Measurements from ENCODE around the gene ANKRD53.

Gene ANKRD53

GRCh38 chr2:70943205-70943871, 35.1 kb upstream of the ANKRD53 start:
- peak in 1 of 3 experiments; percentile 49 for DNase-seq

GRCh38 chr2:70944111-70944690, 34.2 kb upstream of the ANKRD53 start:
- no peak for DNase-seq

- DNase-seq, result peak; percentile 45 to 91 (median 76)
These were observed 31.5 kb upstream of the ANKRD53 start for GRCh38 chr2:70946832-70947442.

GRCh38 chr2:70947556-70948184, 30.8 kb upstream of the ANKRD53 start:
- DNase-seq, result no peak

DNA sequence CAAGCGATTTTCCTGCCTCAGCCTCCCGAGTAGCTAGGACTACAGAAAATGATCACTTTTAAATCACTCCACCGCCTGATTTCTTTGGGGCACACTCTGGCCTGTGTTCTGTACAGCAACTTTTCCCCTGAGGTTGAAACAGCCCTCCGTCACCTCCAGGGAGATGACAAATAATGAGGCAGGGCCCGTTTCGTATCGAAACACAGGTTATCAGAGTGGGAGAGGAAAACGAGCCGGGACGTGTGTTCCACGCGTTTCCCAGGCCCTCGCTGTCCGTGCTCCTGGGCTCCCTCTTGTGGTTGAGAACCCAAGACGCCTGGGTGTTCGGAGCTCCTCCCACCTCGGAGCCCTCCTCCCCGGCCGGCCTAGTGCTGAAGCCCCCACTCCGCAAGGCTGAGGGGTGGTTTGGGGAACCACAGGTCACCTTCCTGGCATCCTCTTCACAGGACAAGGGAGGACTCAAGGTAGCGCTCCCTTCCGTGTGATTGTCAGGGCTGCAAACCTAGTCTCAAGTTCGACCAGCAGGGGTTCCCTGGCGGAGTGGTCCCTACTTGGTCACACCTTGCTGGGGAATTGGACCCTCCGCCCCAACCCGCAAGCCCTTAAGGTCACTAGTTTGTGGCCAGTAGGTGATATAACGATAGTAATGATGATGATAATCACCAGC, 30.0 kb upstream of the ANKRD53 start:
- DNase-seq, result peak; percentile 38 to 86 (median 71)

GRCh38 chr2:70949086-70949485, 29.3 kb upstream of the ANKRD53 start:
- DNase-seq, result no peak

GRCh38 chr2:70954886-70955285, 23.5 kb upstream of the ANKRD53 start:
- DNase-seq, result no peak

- no peak for DNase-seq
These were observed 22.3 kb upstream of the ANKRD53 start for GRCh38 chr2:70956141-70956540.

DNA sequence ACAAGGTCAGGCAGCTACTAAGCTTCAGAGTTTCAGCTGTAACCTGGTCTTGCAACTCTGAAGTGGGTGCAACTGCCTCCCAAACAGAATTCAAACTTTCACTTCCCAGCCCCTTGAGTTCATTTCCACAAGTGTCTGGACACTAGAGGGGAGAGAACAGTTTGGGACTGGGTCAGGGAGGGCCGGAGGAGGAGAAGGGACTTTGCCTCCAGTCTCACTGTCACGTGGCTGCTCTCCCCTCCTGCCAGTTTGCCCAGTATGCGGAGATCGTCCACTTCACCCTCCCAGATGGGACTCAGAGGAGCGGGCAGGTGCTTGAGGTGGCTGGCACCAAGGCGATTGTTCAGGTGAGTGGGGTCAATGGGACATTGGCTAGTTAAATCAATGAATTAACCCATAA, 20.6 kb upstream of the ANKRD53 start:
- no peak for DNase-seq

DNA sequence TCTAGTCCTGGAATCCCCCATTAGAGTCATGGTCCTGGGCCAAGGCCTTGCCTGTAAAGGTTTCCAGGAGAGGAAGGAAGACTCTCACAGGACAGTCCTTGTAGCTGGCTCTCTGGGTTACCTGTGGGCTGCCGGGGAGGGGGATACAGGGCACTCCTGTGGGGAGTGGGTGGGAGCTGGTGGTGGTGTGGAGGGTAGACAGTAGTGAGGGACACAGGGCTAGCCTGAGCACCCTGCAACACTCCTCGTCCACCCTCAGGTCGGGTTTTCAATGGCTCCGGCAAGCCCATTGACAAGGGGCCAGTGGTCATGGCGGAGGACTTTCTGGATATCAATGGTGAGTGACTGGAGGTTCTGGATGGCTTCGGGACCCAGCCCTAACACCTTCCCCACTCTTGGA, 19.7 kb upstream of the ANKRD53 start:
- DNase-seq, result no peak

DNA sequence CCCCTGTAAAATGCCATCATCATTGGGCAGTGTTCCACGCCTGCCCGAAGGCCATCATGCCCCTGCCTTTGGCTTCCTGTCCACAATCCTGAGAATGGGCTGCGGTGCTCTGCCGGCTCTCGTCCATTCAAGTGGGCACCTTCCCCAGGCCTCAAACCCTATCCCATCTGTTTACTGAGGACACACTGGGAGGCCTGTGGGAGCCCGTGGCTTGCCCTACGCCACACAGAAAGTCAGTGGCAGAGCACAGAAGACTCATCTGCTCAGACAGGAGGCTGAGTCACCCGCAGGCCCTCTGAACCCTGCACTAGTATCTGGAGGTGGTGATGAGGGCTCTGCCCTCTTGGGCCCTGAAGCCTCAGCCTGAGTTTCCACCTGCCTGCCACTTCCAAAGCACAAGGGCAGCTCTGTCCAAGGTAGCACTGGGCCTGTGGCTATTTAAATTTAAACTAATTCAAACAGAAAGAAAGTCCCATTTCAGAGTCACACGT, 19.1 kb upstream of the ANKRD53 start:
- no peak for DNase-seq

DNA sequence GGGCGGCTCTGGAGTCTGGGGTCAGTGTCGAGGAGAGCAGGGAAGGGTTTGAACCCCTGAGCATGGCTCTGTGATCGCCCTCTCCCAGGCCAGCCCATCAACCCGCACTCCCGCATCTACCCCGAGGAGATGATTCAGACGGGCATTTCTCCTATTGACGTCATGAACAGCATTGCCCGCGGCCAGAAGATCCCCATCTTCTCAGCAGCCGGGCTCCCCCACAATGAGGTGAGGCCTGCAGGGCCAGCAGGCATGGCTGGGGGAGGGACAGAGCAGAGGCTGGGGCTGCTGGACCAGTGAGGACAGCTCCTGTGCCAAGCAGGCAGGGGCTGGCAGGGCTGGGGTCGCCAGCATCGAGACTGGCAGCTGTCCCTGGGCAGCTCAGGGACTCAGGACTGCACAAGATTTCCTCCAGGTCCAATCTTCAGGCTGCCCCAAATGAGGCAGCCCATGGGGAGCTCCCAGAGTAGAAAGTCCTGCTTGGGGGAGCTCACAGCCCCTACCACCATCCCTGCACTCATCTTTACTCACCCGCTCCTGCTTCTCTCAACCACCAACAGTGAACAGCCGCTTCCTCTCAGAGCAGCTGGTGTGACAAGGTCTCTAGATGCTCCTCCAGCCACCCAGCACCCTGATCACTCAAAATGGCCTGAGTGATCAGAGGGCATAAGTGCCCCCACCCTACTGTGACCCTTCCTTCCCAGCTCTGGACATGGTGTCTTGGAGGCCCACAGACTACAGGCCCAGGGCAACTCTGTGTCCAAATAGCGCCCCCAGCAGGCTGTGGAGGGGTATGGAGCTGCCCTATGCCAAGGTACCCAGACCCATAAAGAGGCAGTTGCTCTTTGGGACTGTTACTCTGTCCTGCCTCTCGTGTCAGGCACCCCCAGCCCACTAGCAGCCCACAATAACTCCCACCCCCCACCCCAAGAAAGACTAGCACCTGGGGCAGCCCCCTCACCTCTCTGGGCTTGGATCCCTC, 18.3 kb upstream of the ANKRD53 start:
- no peak for DNase-seq

DNA sequence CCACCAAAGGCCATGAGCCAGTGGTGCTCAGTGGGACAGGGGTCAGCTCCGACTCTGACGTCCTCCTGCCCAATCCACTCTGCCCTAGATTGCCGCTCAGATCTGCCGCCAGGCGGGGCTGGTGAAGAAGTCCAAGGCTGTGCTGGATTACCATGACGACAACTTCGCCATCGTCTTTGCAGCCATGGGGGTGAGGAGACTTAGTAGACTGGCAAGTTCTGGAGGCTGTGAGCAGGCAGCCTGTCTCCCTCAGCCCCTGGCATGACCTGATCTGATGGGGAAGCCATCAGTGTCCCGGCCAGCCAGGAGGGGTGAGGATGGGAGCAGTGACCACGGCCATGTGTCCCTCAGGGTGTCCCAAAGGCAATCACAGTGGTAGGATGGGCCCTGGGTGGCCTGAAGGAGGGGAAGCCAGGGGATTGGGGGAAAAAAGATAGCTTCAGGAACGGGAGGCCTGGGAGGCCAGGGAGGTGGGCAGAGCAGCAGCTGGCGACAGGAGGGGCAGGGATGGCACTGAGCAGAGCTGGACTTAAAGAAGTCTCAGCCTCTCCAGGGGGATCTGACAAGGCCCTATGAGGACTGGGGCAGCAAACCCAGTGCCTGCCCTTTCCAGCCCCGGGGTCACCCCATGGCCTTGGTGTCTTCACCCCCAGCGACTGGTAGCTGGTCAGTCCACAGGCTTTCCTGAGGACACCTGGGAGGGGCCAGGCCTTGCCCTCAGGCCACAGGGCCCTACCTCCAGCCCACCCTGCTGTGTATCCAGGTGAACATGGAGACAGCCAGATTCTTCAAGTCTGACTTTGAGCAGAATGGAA, 17.4 kb upstream of the ANKRD53 start:
- no peak for DNase-seq

GRCh38 chr2:70961648-70961994, 16.8 kb upstream of the ANKRD53 start:
- no peak for DNase-seq

DNA sequence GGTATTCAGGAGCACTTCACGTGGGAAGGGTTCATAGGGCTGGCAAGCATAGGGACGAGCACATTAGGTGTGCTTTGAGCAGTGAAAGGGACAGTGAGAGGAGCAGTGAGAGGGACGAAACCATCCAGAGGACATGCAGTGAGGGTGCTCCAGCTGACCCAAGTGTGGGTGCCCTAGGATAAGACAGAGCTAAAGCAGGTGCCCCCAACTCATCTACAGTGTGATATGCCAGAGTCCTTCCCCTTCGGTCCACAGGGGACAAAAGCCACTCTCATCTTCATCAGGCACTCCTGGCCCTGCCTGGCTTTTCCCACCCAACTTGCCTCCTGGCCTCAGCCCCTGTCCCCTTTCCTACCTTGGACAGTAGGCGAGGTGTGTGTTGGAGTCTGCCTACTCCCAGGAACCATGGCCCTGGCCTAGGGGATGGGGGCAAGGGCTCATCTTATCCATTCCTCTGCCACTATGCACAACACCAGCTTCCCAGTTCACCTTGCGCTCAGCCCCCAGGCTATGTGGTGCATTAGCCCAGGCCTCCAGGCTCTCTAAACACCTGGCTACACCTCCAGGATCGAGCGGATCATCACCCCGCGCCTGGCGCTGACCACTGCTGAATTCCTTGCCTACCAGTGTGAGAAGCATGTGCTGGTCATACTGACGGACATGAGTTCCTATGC, 16.1 kb upstream of the ANKRD53 start:
- DNase-seq, result no peak

GRCh38 chr2:70962885-70963878, 15.2 kb upstream of the ANKRD53 start:
- DNase-seq, result no peak

- no peak for DNase-seq
These were observed 14.3 kb upstream of the ANKRD53 start for GRCh38 chr2:70964133-70964532.

DNA sequence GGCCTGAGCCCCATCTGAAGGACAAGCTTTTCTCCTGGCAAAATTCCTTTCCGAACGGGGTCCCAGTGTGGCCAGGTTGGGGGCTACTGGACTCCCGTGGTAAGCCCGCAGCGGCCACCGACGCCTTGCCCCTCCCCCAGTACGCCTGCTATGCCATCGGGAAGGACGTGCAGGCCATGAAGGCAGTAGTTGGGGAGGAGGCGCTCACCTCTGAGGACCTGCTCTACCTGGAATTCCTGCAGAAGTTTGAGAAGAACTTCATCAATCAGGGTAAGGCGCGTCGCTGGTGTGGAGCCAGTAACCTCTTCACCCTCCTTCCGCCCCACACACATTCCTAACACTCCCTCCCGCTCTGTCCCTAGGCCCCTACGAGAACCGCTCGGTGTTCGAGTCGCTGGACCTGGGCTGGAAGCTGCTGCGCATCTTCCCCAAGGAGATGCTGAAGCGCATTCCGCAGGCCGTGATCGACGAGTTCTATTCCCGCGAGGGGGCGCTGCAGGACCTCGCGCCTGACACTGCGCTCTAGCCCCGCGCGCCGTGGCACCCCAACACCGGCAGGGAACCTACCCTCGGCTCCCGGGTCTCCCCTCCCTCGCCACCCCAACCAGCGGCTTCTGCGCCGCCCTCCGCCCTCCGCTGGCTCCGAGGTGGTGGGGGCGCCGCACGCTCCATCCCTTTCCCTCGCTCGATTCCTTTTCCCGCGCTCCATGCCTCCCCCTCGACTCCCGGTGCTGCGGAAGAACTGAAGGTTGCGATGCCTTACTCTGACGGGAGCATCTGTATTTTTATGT, 13.6 kb upstream of the ANKRD53 start:
- DNase-seq, result no peak

Measured in NCI-H1417 (cell line).